ENCODE data around the gene PMEPA1.

Gene PMEPA1

GRCh38 chr20:57664924-57665588 is 44.8 kb downstream of the PMEPA1 start:
- H3K4me3 ChIP-seq (ENCODE audit: low read length), result no peak overlapping the region
- TF ChIP-seq ZNF274 (IDR thresholded peaks at IDR 0.05; ENCODE audit: low read depth, low read length), result no peak

- no peak overlapping the region for H3K4me3 ChIP-seq (ENCODE audit: low read length)
- TF ChIP-seq ZNF274 (IDR thresholded peaks at IDR 0.05; ENCODE audit: low read depth, low read length), result no peak
Observed at GRCh38 chr20:57664476-57664875, 45.3 kb downstream of the PMEPA1 start.

- no peak for TF ChIP-seq ZNF274 (IDR thresholded peaks at IDR 0.05; ENCODE audit: low read depth, low read length)
- no peak overlapping the region for H3K4me3 ChIP-seq (ENCODE audit: low read length)
Observed at GRCh38 chr20:57663681-57664451, 45.9 kb downstream of the PMEPA1 start.

GRCh38 chr20:57663241-57663640 is 46.6 kb downstream of the PMEPA1 start:
- H3K4me3 ChIP-seq (ENCODE audit: low read length), result no peak overlapping the region
- TF ChIP-seq ZNF274 (IDR thresholded peaks at IDR 0.05; ENCODE audit: low read depth, low read length), result no peak

- H3K4me3 ChIP-seq (ENCODE audit: low read length), result no peak overlapping the region
- TF ChIP-seq ZNF274 (IDR thresholded peaks at IDR 0.05; ENCODE audit: low read depth, low read length), result no peak
Observed at GRCh38 chr20:57662456-57663240, 47.2 kb downstream of the PMEPA1 start.

- H3K4me3 ChIP-seq (ENCODE audit: low read length), result no peak overlapping the region
- TF ChIP-seq ZNF274 (IDR thresholded peaks at IDR 0.05; ENCODE audit: low read depth, low read length), result no peak
Observed at GRCh38 chr20:57661746-57662455, 47.9 kb downstream of the PMEPA1 start.

- no peak overlapping the region for H3K4me3 ChIP-seq (ENCODE audit: low read length)
- TF ChIP-seq ZNF274 (IDR thresholded peaks at IDR 0.05; ENCODE audit: low read depth, low read length), result no peak
Observed at GRCh38 chr20:57660922-57661745, 48.7 kb downstream of the PMEPA1 start.

- no peak overlapping the region for H3K4me3 ChIP-seq (ENCODE audit: low read length)
- no peak for TF ChIP-seq ZNF274 (IDR thresholded peaks at IDR 0.05; ENCODE audit: low read depth, low read length)
Observed at GRCh38 chr20:57660181-57660921, 49.5 kb downstream of the PMEPA1 start.

GRCh38 chr20:57659517-57660180 is 50.2 kb downstream of the PMEPA1 start:
- no peak for TF ChIP-seq ZNF274 (IDR thresholded peaks at IDR 0.05; ENCODE audit: low read depth, low read length)

GRCh38 chr20:57658833-57659516 is 50.8 kb downstream of the PMEPA1 start:
- TF ChIP-seq ZNF274 (IDR thresholded peaks at IDR 0.05; ENCODE audit: low read depth, low read length), result no peak
- H3K4me3 ChIP-seq (ENCODE audit: low read length), result no peak overlapping the region

More at GRCh38 chr20:57659517-57660180, 50.2 kb downstream of the PMEPA1 start:
- H3K4me3 ChIP-seq (ENCODE audit: low read length), result no peak overlapping the region

- no peak overlapping the region for H3K4me3 ChIP-seq (ENCODE audit: low read length)
- no peak for TF ChIP-seq ZNF274 (IDR thresholded peaks at IDR 0.05; ENCODE audit: low read depth, low read length)
Observed at GRCh38 chr20:57658447-57658832, 51.4 kb downstream of the PMEPA1 start.
